ENCODE data around the gene GRB7.
"Not testable (repeated sequence)": the region's sequence is repeated elsewhere in the genome, so short reads cannot be mapped to it uniquely, and the experiment has no call there.

GRB7 gene

GRCh38 chr17:39753514-39754160 lies 15.9 kb downstream of the GRB7 start:
- no peak for DNase-seq

- peak; percentile 72 for DNase-seq
Observed at GRCh38 chr17:39754161-39754957, 16.6 kb downstream of the GRB7 start.

GRCh38 chr17:39754958-39755553 lies 17.3 kb downstream of the GRB7 start:
- DNase-seq, result peak; percentile 36

GRCh38 chr17:39755554-39756379 lies 18.0 kb downstream of the GRB7 start:
- no peak for DNase-seq

- no peak for DNase-seq
Observed at GRCh38 chr17:39756380-39757079, 18.8 kb downstream of the GRB7 start.

- DNase-seq, result no peak
Observed at GRCh38 chr17:39757176-39757662, 19.5 kb downstream of the GRB7 start.

- no peak for DNase-seq
Observed at GRCh38 chr17:39757931-39758873, 20.5 kb downstream of the GRB7 start.

GRCh38 chr17:39759204-39759603 lies 21.5 kb downstream of the GRB7 start:
- no peak for DNase-seq

GRCh38 chr17:39761861-39762496 lies 24.2 kb downstream of the GRB7 start:
- DNase-seq, result no peak

GRCh38 chr17:39763051-39763820 lies 25.5 kb downstream of the GRB7 start:
- no peak for DNase-seq

- not testable (repeated sequence) for DNase-seq
Observed at GRCh38 chr17:39764171-39764570, 26.4 kb downstream of the GRB7 start.

GRCh38 chr17:39765175-39765574 lies 27.4 kb downstream of the GRB7 start:
- DNase-seq, result no peak

GRCh38 chr17:39765766-39766165 lies 28.0 kb downstream of the GRB7 start:
- DNase-seq, result no peak

GRCh38 chr17:39767147-39767546 lies 29.4 kb downstream of the GRB7 start:
- no peak for DNase-seq

GRCh38 chr17:39769974-39770587 lies 32.3 kb downstream of the GRB7 start:
- DNase-seq, result peak; percentile 77

- DNase-seq, result no peak
Observed at GRCh38 chr17:39772415-39772814, 34.7 kb downstream of the GRB7 start.

- no peak for DNase-seq
Observed at GRCh38 chr17:39772987-39773934, 35.5 kb downstream of the GRB7 start.

- DNase-seq, result no peak
Observed at GRCh38 chr17:39774047-39774446, 36.3 kb downstream of the GRB7 start.
